Ishikawa (cell line): ENCODE measurements around the gene PPFIBP1.

Source experiments
- CEBPB ChIP-seq: IDR thresholded peaks from 2 replicates; pipeline ENCODE4 v1.6.1; 2012
- CREB1 ChIP-seq: IDR thresholded peaks from 2 replicates; pipeline ENCODE4 v1.6.1; 2012; ENCODE audit warnings: low read depth
- EGR1 ChIP-seq: IDR thresholded peaks from 2 replicates; pipeline ENCODE4 v1.6.1; 2012
- EP300 ChIP-seq: IDR thresholded peaks from 2 replicates; pipeline ENCODE4 v1.6.1; 2012; ENCODE audit warnings: borderline replicate concordance
- FOXM1 ChIP-seq: IDR thresholded peaks from 2 replicates; pipeline ENCODE4 v1.6.1; 2012; ENCODE audit warnings: low read depth, borderline replicate concordance
- MAX ChIP-seq: IDR thresholded peaks from 2 replicates; pipeline ENCODE4 v1.6.1; 2012
- NFIC ChIP-seq: IDR thresholded peaks from 2 replicates; pipeline ENCODE4 v1.6.1; 2012
- RAD21 ChIP-seq: IDR thresholded peaks from 2 replicates; pipeline ENCODE4 v1.6.1; 2012; ENCODE audit warnings: low read depth
- REST ChIP-seq: IDR thresholded peaks from 2 replicates; pipeline ENCODE4 v1.6.1; 2012; ENCODE audit warnings: low read depth, mild to moderate bottlenecking
- TAF1 ChIP-seq: IDR thresholded peaks from 2 replicates; pipeline ENCODE4 v1.6.1; 2012; ENCODE audit warnings: low read depth, mild to moderate bottlenecking
- TCF12 ChIP-seq: IDR thresholded peaks from 2 replicates; pipeline ENCODE4 v1.6.1; 2012; ENCODE audit warnings: low read depth
- TEAD4 ChIP-seq: IDR thresholded peaks from 2 replicates; pipeline ENCODE4 v1.6.1; 2012
- USF1 ChIP-seq: IDR thresholded peaks from 2 replicates; pipeline ENCODE4 v1.6.1; 2012
- YY1 ChIP-seq: IDR thresholded peaks from 2 replicates; pipeline ENCODE4 v1.6.1; 2012; ENCODE audit warnings: low read depth
- ZBTB7A ChIP-seq: IDR thresholded peaks from 2 replicates; pipeline ENCODE4 v1.6.1; 2012; ENCODE audit warnings: low read depth

PPFIBP1 gene

GRCh38 chr12:27709932-27710591 lies 186.1 kb downstream of the PPFIBP1 start:
- TF ChIP-seq TAF1 (no peak), ZBTB7A (no peak), CEBPB (no peak), RAD21 (no peak), TEAD4 (no peak), CREB1 (no peak), USF1 (no peak), EGR1 (no peak), MAX (no peak), TCF12 (no peak), NFIC (no peak), YY1 (no peak), EP300 (no peak), REST (no peak), FOXM1 (no peak)

- TF ChIP-seq EP300 = peak; percentile 43; the same call in 1 of the 2 replicates
- TF ChIP-seq TAF1 = peak; percentile 99
- peak; percentile 98 for TF ChIP-seq MAX
- TF ChIP-seq EGR1 = peak; percentile 79
- no peak for TF ChIP-seq FOXM1
- peak; percentile 66; the same call in 1 of the 2 replicates for TF ChIP-seq TEAD4
- peak; percentile 38; the same call in 1 of the 2 replicates for TF ChIP-seq NFIC
- peak; percentile 100 for TF ChIP-seq YY1
- TF ChIP-seq CEBPB = no peak
- TF ChIP-seq REST = no peak; the same call in none of the 2 replicates
- TF ChIP-seq ZBTB7A = 0 out of 2 replicates have a peak, but pooled peaks have one; percentile 27
- TF ChIP-seq USF1 = peak; percentile 32; the same call in 1 of the 2 replicates
- TF ChIP-seq RAD21 = peak; percentile 9; the same call in 1 of the 2 replicates
- TF ChIP-seq CREB1 = no peak
- peak; percentile 72 for TF ChIP-seq TCF12
Observed at GRCh38 chr12:27710592-27711316, 186.7 kb downstream of the PPFIBP1 start, which contains the start of gene MRPS35. Gene MRPS35 (plus strand): TSS chr12:27710832. CDS start chr12:27710844, 12 bp downstream.

GRCh38 chr12:27711317-27711682 lies 187.3 kb downstream of the PPFIBP1 start:
- TF ChIP-seq RAD21 (no peak), TEAD4 (no peak; the same call in 1 of the 2 replicates), FOXM1 (no peak), TAF1 (no peak), ZBTB7A (no peak), NFIC (no peak), REST (no peak), TCF12 (no peak), CEBPB (no peak), YY1 (no peak), MAX (no peak), USF1 (no peak)
